GM12891 (cell line): ENCODE results near the gene PCSK7.

Experiments used
- POLR2A ChIP-seq: IDR thresholded peaks from 2 replicates; pipeline ENCODE4 v1.6.1; 2011; ENCODE audit warnings: low read depth, low read length, control low read depth
- POLR2AphosphoS5 ChIP-seq: IDR thresholded peaks from 2 replicates; pipeline ENCODE4 v1.6.1; 2011; ENCODE audit warnings: low read depth, low read length, control low read depth
- POU2F2 ChIP-seq: IDR thresholded peaks from 2 replicates; pipeline ENCODE4 v1.6.1; 2011; ENCODE audit warnings: low read depth, mild to moderate bottlenecking, control low read depth, low read length, moderate library complexity
- SPI1 ChIP-seq: IDR thresholded peaks from 2 replicates; pipeline ENCODE4 v1.6.1; 2011; ENCODE audit warnings: low read depth, low read length, control low read depth
- TAF1 ChIP-seq: IDR thresholded peaks from 2 replicates; pipeline ENCODE4 v1.6.1; 2011; ENCODE audit warnings: low read depth, low read length, control low read depth

- no peak for TF ChIP-seq TAF1
- TF ChIP-seq POLR2A, result no peak
- no peak for TF ChIP-seq POLR2AphosphoS5
- TF ChIP-seq SPI1, result no peak
- no peak for TF ChIP-seq POU2F2
These were observed 12.9 kb downstream of the PCSK7 start for GRCh38 chr11:117219001-117219400.
